GM23338 (cell line): ENCODE results near the gene MAMDC2.

Source experiments
- CTCF ChIP-seq, 2 experiments: fragments of 200-600 bp in 1 of 2; sonication (generic) in 1 of 2; conservative IDR thresholded peaks; 2 replicates each; pipeline versions ENCODE4 v1.5.1 to v1.6.1; 2016 to 2017; ENCODE audit warnings: antibody characterized with exemption in 2 of 2, low read depth in 2 of 2, mild to moderate bottlenecking in 2 of 2, moderate library complexity in 1 of 2
- ETS1 ChIP-seq: IDR thresholded peaks from 2 replicates; pipeline ENCODE4 v1.6.1; 2016; ENCODE audit warnings: antibody characterized with exemption
- EZH2 ChIP-seq: fragments of 200-600 bp; sonication (generic); IDR thresholded peaks from one replicate; pipeline ENCODE4 v1.8.0; 2017; ENCODE audit warnings: antibody characterized with exemption, mild to moderate bottlenecking, low read depth; ENCODE audit not compliant: unreplicated experiment
- EZH2phosphoT487 ChIP-seq: fragments of 200-600 bp; sonication (generic); IDR thresholded peaks from one replicate; pipeline ENCODE4 v1.8.1; 2018; ENCODE audit warnings: antibody characterized with exemption; ENCODE audit not compliant: unreplicated experiment
- JUNB ChIP-seq: IDR thresholded peaks from one replicate; pipeline ENCODE4 v1.6.1; 2016; ENCODE audit warnings: antibody characterized with exemption; ENCODE audit not compliant: unreplicated experiment
- NANOG ChIP-seq: IDR thresholded peaks from 2 replicates; pipeline ENCODE4 v1.6.1; 2016; ENCODE audit warnings: antibody characterized with exemption, borderline replicate concordance
- POLR2AphosphoS5 ChIP-seq: IDR thresholded peaks from 2 replicates; pipeline ENCODE4 v1.6.1; 2016; ENCODE audit warnings: antibody characterized with exemption, low read depth
- REST ChIP-seq: IDR thresholded peaks from one replicate; pipeline ENCODE4 v1.6.1; 2018; ENCODE audit warnings: antibody characterized with exemption; ENCODE audit not compliant: unreplicated experiment
- ZNF331 ChIP-seq: fragments of 250-450 bp; sonication (Bioruptor Pico); IDR thresholded peaks from 2 replicates; pipeline ENCODE4 v1.5.0; 2020; ENCODE audit warnings: low read depth, mild to moderate bottlenecking, moderate library complexity
- ZNF462 ChIP-seq: fragments of 250-450 bp; sonication (Bioruptor Pico); IDR thresholded peaks from 2 replicates; pipeline ENCODE4 v1.5.0; 2020; ENCODE audit warnings: mild to moderate bottlenecking, moderate library complexity

GRCh38 chr9:70111641-70112236 lies 68.1 kb downstream of the MAMDC2 start:
- TF ChIP-seq REST (no peak), POLR2AphosphoS5 (no peak), ZNF331 (no peak), CTCF (conservative IDR thresholded peaks at IDR 0.05; ENCODE audit: low read depth in 2 of 2) (no peak), ZNF462 (no peak), EZH2 (no peak), JUNB (no peak), ETS1 (no peak), NANOG (no peak), EZH2phosphoT487 (no peak)
